Measurements from ENCODE around the gene CFAP410.
"Not testable (repeated sequence)": the region's sequence is repeated elsewhere in the genome, so short reads cannot be mapped to it uniquely, and the experiment has no call there.

The CFAP410 gene

GRCh38 chr21:44368711-44369446, 29.7 kb upstream of the CFAP410 start:
- DNase-seq (ENCODE audit: low read depth), result no peak

GRCh38 chr21:44366586-44367211, 27.5 kb upstream of the CFAP410 start:
- DNase-seq (ENCODE audit: low read depth), result no peak

- no peak for DNase-seq (ENCODE audit: low read depth)
Observed at GRCh38 chr21:44365967-44366585, 26.9 kb upstream of the CFAP410 start.

GRCh38 chr21:44365251-44365966, 26.2 kb upstream of the CFAP410 start:
- no peak for DNase-seq (ENCODE audit: low read depth)

- DNase-seq (ENCODE audit: low read depth), result no peak
Observed at GRCh38 chr21:44364151-44365053, 25.2 kb upstream of the CFAP410 start.

GRCh38 chr21:44363278-44363677, 24.1 kb upstream of the CFAP410 start:
- DNase-seq (ENCODE audit: low read depth), result no peak

- DNase-seq (ENCODE audit: low read depth), result not testable (repeated sequence)
Observed at GRCh38 chr21:44361903-44362302, 22.7 kb upstream of the CFAP410 start.

GRCh38 chr21:44360159-44360558, 21.0 kb upstream of the CFAP410 start:
- no peak for DNase-seq (ENCODE audit: low read depth)

GRCh38 chr21:44359396-44359795, 20.2 kb upstream of the CFAP410 start:
- DNase-seq (ENCODE audit: low read depth), result no peak

- no peak for DNase-seq (ENCODE audit: low read depth)
Observed at GRCh38 chr21:44357064-44357837, 18.1 kb upstream of the CFAP410 start.

GRCh38 chr21:44356636-44357035, 17.4 kb upstream of the CFAP410 start:
- no peak for DNase-seq (ENCODE audit: low read depth)

- no peak for DNase-seq (ENCODE audit: low read depth)
Observed at GRCh38 chr21:44356160-44356559, 17.0 kb upstream of the CFAP410 start.

GRCh38 chr21:44354775-44355771, 15.9 kb upstream of the CFAP410 start:
- no peak for DNase-seq (ENCODE audit: low read depth)

- DNase-seq (ENCODE audit: low read depth), result no peak
Observed at GRCh38 chr21:44354001-44354405, 14.8 kb upstream of the CFAP410 start.

- DNase-seq (ENCODE audit: low read depth), result peak; percentile 17
Observed at GRCh38 chr21:44353191-44353970, 14.2 kb upstream of the CFAP410 start, which contains the start of gene TRPM2. TSS of gene TRPM2 (plus strand) at chr21:44353621. CDS start at chr21:44353701, 80 bp downstream.

- no peak for DNase-seq (ENCODE audit: low read depth)
Observed at GRCh38 chr21:44352253-44352860, 13.2 kb upstream of the CFAP410 start.

GRCh38 chr21:44351535-44352252, 12.5 kb upstream of the CFAP410 start:
- no peak for DNase-seq (ENCODE audit: low read depth)
